Astrocyte of the spinal cord (primary cell): ENCODE data around the gene AKAP9.
"Not testable (repeated sequence)": the region's sequence is repeated elsewhere in the genome, so short reads cannot be mapped to it uniquely, and the experiment has no call there.

Source experiments
- DNase-seq: peaks from one replicate; pipeline ENCODE4 v3.0.0; 2011; ENCODE audit warnings: low read depth, low spot score
- H3K4me3 ChIP-seq: 2 replicates; pipeline ENCODE4 v1.5.1; 2011; ENCODE audit warnings: low read depth, mild to moderate bottlenecking, low read length, moderate library complexity
- in situ Hi-C: cut with HindIII; loops from 2 replicates; pipeline ENCODE4 v1.10.0; 2017; ENCODE audit warnings: low sequenced_read_pairs
- TF ChIP-seq, protein P1 (sequence below): IDR thresholded peaks from 2 replicates; pipeline ENCODE4 v1.5.1; 2012; ENCODE audit warnings: low read depth, mild to moderate bottlenecking, low read length, inconsistent platforms

AKAP9 gene

GRCh38 chr7:92071032-92071431, 130.4 kb downstream of the AKAP9 start:
- DNase-seq, result no peak
- in situ Hi-C loops, result no loop called here

DNA sequence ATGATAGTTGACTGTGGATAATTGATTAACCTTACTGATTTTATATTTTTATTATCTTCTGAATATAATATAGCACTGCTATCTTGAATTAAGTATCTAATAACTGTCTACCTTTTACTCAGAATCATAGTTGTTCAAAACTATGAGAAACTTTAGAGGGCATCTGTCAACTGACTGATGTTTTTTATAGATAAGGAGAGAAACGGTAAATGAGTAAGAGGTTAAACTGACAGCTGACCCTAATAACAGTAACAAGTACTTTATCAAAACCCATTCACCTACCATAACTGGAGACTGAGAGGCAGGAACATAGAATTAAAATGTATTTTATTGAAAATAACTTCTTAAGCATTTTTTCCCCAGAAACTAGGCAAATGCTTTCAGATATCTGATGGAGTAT, 131.5 kb downstream of the AKAP9 start:
- H3K4me3 ChIP-seq, result no peak overlapping the region
- in situ Hi-C loops, result no loop called here
- no peak for DNase-seq
- TF ChIP-seq, protein P1, sequence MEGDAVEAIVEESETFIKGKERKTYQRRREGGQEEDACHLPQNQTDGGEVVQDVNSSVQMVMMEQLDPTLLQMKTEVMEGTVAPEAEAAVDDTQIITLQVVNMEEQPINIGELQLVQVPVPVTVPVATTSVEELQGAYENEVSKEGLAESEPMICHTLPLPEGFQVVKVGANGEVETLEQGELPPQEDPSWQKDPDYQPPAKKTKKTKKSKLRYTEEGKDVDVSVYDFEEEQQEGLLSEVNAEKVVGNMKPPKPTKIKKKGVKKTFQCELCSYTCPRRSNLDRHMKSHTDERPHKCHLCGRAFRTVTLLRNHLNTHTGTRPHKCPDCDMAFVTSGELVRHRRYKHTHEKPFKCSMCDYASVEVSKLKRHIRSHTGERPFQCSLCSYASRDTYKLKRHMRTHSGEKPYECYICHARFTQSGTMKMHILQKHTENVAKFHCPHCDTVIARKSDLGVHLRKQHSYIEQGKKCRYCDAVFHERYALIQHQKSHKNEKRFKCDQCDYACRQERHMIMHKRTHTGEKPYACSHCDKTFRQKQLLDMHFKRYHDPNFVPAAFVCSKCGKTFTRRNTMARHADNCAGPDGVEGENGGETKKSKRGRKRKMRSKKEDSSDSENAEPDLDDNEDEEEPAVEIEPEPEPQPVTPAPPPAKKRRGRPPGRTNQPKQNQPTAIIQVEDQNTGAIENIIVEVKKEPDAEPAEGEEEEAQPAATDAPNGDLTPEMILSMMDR, result no peak

More at GRCh38 chr7:92071032-92071431, 130.4 kb downstream of the AKAP9 start:
- TF ChIP-seq, protein P1, result no peak
- no peak overlapping the region for H3K4me3 ChIP-seq

GRCh38 chr7:92072708-92073107, 132.0 kb downstream of the AKAP9 start:
- in situ Hi-C loops, result no loop called here
- TF ChIP-seq, protein P1, result no peak
- DNase-seq, result no peak
- no peak overlapping the region for H3K4me3 ChIP-seq

GRCh38 chr7:92075455-92076158, 134.9 kb downstream of the AKAP9 start:
- DNase-seq, result no peak
- TF ChIP-seq, protein P1, result no peak
- H3K4me3 ChIP-seq, result no peak overlapping the region
- in situ Hi-C loops, result no loop called here

DNA sequence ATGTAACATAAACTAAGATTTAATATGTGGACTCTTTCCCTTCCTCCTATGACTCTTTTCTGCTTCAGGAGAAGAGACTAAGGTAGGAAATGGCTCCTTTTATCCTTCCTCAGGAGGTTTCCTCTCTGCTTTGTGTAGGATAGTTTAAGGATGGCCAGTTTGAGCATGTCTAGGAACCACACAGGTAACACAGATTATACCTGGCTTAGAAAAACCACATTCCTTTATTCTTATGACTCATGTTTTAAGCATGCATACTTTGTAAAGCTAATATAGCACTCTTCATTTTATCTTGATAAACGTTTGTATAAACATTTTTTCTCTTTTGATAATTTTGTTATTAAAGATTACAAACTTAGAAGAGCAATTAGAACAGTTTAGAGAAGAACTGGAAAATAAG, 135.8 kb downstream of the AKAP9 start:
- H3K4me3 ChIP-seq, result no peak overlapping the region
- no peak for DNase-seq
- in situ Hi-C loops, result no loop called here

DNA sequence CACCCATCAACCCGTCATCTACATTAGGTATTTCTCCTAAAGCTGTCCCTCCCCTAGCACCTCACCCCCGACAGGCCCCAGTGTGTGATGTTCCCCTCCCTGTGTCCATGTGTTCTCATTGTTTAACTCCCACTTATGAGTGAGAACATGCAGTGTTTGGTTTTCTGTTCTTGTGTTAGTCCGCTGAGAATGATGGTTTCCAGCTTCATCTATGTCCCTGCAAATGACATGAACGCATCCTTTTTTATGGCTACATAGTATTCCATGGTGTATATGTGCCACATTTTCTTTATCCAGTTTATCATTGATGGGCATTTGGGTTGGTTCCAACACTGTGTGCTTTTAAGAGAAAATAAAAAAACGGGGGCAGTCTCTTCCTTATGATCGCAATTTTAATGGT, 143.3 kb downstream of the AKAP9 start:
- DNase-seq, H3K4me3 ChIP-seq, in situ Hi-C loops: not testable (repeated sequence)

More for the DNA sequence above, 135.8 kb downstream of the AKAP9 start:
- TF ChIP-seq, protein P1, result no peak

GRCh38 chr7:92088266-92088665, 147.6 kb downstream of the AKAP9 start:
- TF ChIP-seq, protein P1, result no peak
- no peak overlapping the region for H3K4me3 ChIP-seq
- DNase-seq, result no peak
- in situ Hi-C loops, result no loop called here
